ENCODE data around the gene NHP2. TPM values are rescaled to one million over a fixed set of nuclear protein-coding genes. Genes with fewer than 3 reads are reported as not detected.

NHP2 gene
- polyA plus RNA-seq, 4 donors, result 46.5 to 243 (median 80.3) TPM

DNA sequence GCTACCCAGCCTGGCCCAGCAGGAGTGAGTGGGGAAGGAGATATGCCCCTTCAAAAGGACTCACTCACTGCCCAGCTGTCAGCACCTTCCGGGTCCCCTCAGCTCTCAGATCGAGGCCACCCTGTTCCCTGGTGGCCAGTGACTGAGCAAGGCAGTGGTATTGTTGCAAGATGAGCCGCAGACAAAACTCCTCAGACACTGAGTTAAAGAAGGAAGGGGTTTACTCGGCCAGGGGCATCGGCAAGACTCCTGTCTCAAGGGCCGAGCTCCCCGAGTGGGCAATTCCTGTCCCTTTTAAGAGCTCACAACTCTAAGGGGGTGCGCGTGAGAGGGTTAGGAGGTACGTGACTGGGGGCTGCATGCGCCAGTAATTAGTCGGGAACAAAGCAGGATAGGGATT lies 50.1 kb downstream of the NHP2 start:
- Histone ChIP-seq H3K27ac (ENCODE audit: low read depth in 1 of 3, low read length in 2 of 3) (no peak overlapping the region), H3K36me3 (ENCODE audit: control insufficient read depth in 3 of 3, insufficient read depth in 2 of 3, low read depth in 1 of 3, low read length in 3 of 3) (no peaks in the 10 kb centered on the region), H3K9me3 (ENCODE audit: control insufficient read depth in 2 of 2, insufficient read depth in 1 of 2, low read depth in 1 of 2, low read length in 1 of 2) (no peaks in the 10 kb centered on the region), H3K27me3 (ENCODE audit: control insufficient read depth in 3 of 3, insufficient read depth in 3 of 3, low read length in 3 of 3) (no peaks in the 10 kb centered on the region), H3K4me1 (ENCODE audit: control insufficient read depth in 3 of 3, insufficient read depth in 2 of 3, low read depth in 1 of 3, low read length in 2 of 3) (no peaks in the 10 kb centered on the region), H3K4me3 (ENCODE audit: low read depth in 1 of 3, low read length in 3 of 3) (no peak overlapping the region)
- no peak for DNase-seq
- FAIRE-seq, result no peak
- WGBS, 3 donors, result 84 to 89% (median 84%) methylated on average over 12 of the region's 12 CpGs

Other genes starting within 250 kb of the NHP2 start
- gene PROP1, start 157.6 kb downstream of the NHP2 start, polyA plus RNA-seq, result not detected
- 1 to 10 TPM in 2 of 4 donors, under 1 TPM in 2; 0.22 to 2.1 (median 0.94) TPM for gene N4BP3, start 40.4 kb downstream of the NHP2 start, polyA plus RNA-seq
- gene RMND5B, start 22.9 kb downstream of the NHP2 start, polyA plus RNA-seq, result 10 to 100 TPM; 27.1 to 34.9 (median 28.7) TPM
- gene GMCL2, start 33.5 kb upstream of the NHP2 start, polyA plus RNA-seq, result under 1 TPM in 1 of 4 donors, not detected in 3; 0.03 TPM
- 100 to 1,000 TPM; 110 to 176 (median 160) TPM for gene HNRNPAB, start 50.6 kb upstream of the NHP2 start, polyA plus RNA-seq
- 100 to 1,000 TPM in 3 of 4 donors, 10 to 100 TPM in 1; 57.7 to 145 (median 127) TPM for gene PHYKPL, start 78.9 kb upstream of the NHP2 start, polyA plus RNA-seq

Measured in small intestine (tissue), 7 donors.